Calu3 (cell line): Measurements from ENCODE around the gene SFRP5. TPM values are rescaled to one million over a fixed set of nuclear protein-coding genes. Genes with fewer than 3 reads are reported as not detected.

Source experiments
- BruUV-seq: library from RNA; stranded (reverse); fragments of 400-500 nt; replicated peaks from 2 replicates; lab custom pipeline; 2021; lab: Mats Ljungman, UMichigan
- CTCF ChIA-PET: fragments of 300-600 bp; sonication (Branson Sonifier 250); formaldehyde crosslinking; loops from one replicate; lab custom pipeline; 2022; ENCODE audit warnings: antibody characterized with exemption; lab: Charles Lee
- DNase-seq: peaks from one replicate; pipeline ENCODE4 v3.0.0; 2022
- H3K27ac Mint-ChIP-seq: one replicate; pipeline ENCODE4 v1.8.0; 2022; ENCODE audit warnings: mixed read lengths; ENCODE audit not compliant: unreplicated experiment
- H3K27me3 Mint-ChIP-seq: one replicate; pipeline ENCODE4 v1.8.0; 2022; ENCODE audit warnings: mixed read lengths; ENCODE audit not compliant: unreplicated experiment
- H3K36me3 Mint-ChIP-seq: one replicate; pipeline ENCODE4 v1.8.0; 2022; ENCODE audit warnings: mild to moderate bottlenecking, moderate library complexity, mixed read lengths; ENCODE audit not compliant: insufficient read depth, unreplicated experiment
- H3K4me1 Mint-ChIP-seq: one replicate; pipeline ENCODE4 v1.8.0; 2022; ENCODE audit warnings: mild to moderate bottlenecking, low read depth, mixed read lengths; ENCODE audit not compliant: unreplicated experiment
- H3K4me3 Mint-ChIP-seq: one replicate; pipeline ENCODE4 v1.8.0; 2022; ENCODE audit warnings: mild to moderate bottlenecking, low read depth, moderate library complexity, mixed read lengths; ENCODE audit not compliant: unreplicated experiment
- H3K9me3 Mint-ChIP-seq: one replicate; pipeline ENCODE4 v1.8.0; 2022; ENCODE audit warnings: low read depth, mixed read lengths; ENCODE audit not compliant: unreplicated experiment
- CTCF ChIP-seq: fragments of 200-600 bp; IDR thresholded peaks from one replicate; pipeline ENCODE4 v1.8.0; 2022; ENCODE audit warnings: antibody characterized with exemption; ENCODE audit not compliant: unreplicated experiment
- intact Hi-C: fragments of 100-400 bp; cut with micrococcal nuclease; formaldehyde crosslinking; loops from one replicate; pipeline ENCODE4 v1.10.0; 2022; ENCODE audit not compliant: unreplicated experiment
- total RNA-seq: library from RNA; stranded (reverse); gene quantifications from 2 replicates; pipeline ENCODE4 v1.2.3, GENCODE V29; 2022

The SFRP5 gene
- total RNA-seq, 1 experiment from 2014 or later = 0.19 TPM

GRCh38 chr10:97800474-97800873 lies 28.7 kb upstream of the SFRP5 start:
- TF ChIP-seq CTCF = no peak
- no TSS peak for BruUV-seq
- peaks cover 7% of the 10 kb centered on the region for H3K4me1 Mint-ChIP-seq
- no peak overlapping the region for H3K27ac Mint-ChIP-seq
- intact Hi-C loops = no loop called here
- H3K9me3 Mint-ChIP-seq = no peaks in the 10 kb centered on the region
- CTCF ChIA-PET = interaction anchor here (0.6 kb wide), 1 partner anchor 17 kb away, joined by 3 read pairs; no protein-coding TSS in a partner anchor
- H3K36me3 Mint-ChIP-seq = no peaks in the 10 kb centered on the region
- H3K27me3 Mint-ChIP-seq = peaks cover 69% of the 10 kb centered on the region
- DNase-seq = no peak
- no peak overlapping the region for H3K4me3 Mint-ChIP-seq

- intact Hi-C loops = loop anchor here (10.0 kb wide), 1 partner anchor 246 kb away; no protein-coding TSS in a partner anchor
- TF ChIP-seq CTCF = no peak
- DNase-seq = no peak
- Mint-ChIP-seq H3K36me3 (no peaks in the 10 kb centered on the region), H3K4me1 (peaks cover 7% of the 10 kb centered on the region), H3K9me3 (no peaks in the 10 kb centered on the region), H3K27me3 (peaks cover 69% of the 10 kb centered on the region), H3K4me3 (no peak overlapping the region), H3K27ac (no peak overlapping the region)
- BruUV-seq = no TSS peak
- CTCF ChIA-PET = no interaction called here
Observed at GRCh38 chr10:97798958-97799610, 27.3 kb upstream of the SFRP5 start.

GRCh38 chr10:97796651-97797050 lies 24.9 kb upstream of the SFRP5 start:
- Mint-ChIP-seq H3K36me3 (no peaks in the 10 kb centered on the region), H3K27ac (no peak overlapping the region), H3K4me3 (no peak overlapping the region), H3K9me3 (no peaks in the 10 kb centered on the region), H3K4me1 (no peaks in the 10 kb centered on the region), H3K27me3 (peaks cover 54% of the 10 kb centered on the region)
- BruUV-seq = no TSS peak
- TF ChIP-seq CTCF = no peak
- CTCF ChIA-PET = interaction anchor here (2.8 kb wide), 1 partner anchor 73 kb away, joined by 9 read pairs; no protein-coding TSS in a partner anchor
- intact Hi-C loops = loop anchor here (10.0 kb wide), 1 partner anchor 248 kb away; no protein-coding TSS in a partner anchor
- DNase-seq = no peak

- DNase-seq = no peak
- H3K4me1 Mint-ChIP-seq = no peaks in the 10 kb centered on the region
- H3K9me3 Mint-ChIP-seq = no peaks in the 10 kb centered on the region
- no peak overlapping the region for H3K27ac Mint-ChIP-seq
- no peaks in the 10 kb centered on the region for H3K36me3 Mint-ChIP-seq
- peaks cover 46% of the 10 kb centered on the region for H3K27me3 Mint-ChIP-seq
- CTCF ChIA-PET = interaction anchor here (2.8 kb wide), 1 partner anchor 73 kb away, joined by 9 read pairs; no protein-coding TSS in a partner anchor
- no TSS peak for BruUV-seq
- H3K4me3 Mint-ChIP-seq = no peak overlapping the region
- intact Hi-C loops = loop anchor here (10.0 kb wide), 1 partner anchor 249 kb away; no protein-coding TSS in a partner anchor
- TF ChIP-seq CTCF = no peak
Observed at GRCh38 chr10:97795886-97796285, 24.1 kb upstream of the SFRP5 start.
